Posterior cingulate gyrus (tissue), 11 donors: ENCODE results near the gene POLR3K.

Source experiments
- DNase-seq, 10 donors: peaks; one replicate each; pipeline versions ENCODE4 v3.0.0 to v3.0.0-alpha.2; 2020 to 2021; ENCODE audit warnings: mixed read lengths in 3 of 10
- intact Hi-C: fragments of 100-400 bp; cut with DNase I; formaldehyde crosslinking; loops from one replicate; pipeline ENCODE4 v1.15.1; 2023

The POLR3K gene

GRCh38 chr16:66309-67182 is 13.1 kb upstream of the POLR3K start:
- intact Hi-C loops: no loop called here
- peak in 2 of 10 donors; percentile 3 to 70 for DNase-seq

DNA sequence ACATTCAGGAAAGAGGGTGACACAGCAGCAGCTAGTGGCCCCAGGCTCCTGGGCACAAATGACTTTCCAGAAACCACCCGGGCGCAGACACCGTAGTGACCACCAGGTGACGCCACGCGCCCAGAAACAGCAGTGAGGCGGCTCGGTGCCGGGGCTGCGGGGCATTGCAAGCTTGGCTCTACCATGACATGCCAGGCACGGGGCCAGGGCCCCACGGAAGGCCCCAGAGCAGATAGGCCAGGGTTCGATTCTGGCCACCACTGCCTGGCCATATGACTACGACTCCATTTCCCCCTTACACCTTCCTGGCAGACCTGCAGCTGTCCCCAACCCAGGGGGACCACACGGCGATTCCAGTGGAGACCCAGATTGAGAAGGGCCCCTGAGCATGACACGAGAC is 12.3 kb upstream of the POLR3K start:
- peak; percentile 76 to 98 (median 88) for DNase-seq
- intact Hi-C loops: loop anchor here (1.0 kb wide), 1 partner anchor 32 kb away; no protein-coding TSS in a partner anchor

DNA sequence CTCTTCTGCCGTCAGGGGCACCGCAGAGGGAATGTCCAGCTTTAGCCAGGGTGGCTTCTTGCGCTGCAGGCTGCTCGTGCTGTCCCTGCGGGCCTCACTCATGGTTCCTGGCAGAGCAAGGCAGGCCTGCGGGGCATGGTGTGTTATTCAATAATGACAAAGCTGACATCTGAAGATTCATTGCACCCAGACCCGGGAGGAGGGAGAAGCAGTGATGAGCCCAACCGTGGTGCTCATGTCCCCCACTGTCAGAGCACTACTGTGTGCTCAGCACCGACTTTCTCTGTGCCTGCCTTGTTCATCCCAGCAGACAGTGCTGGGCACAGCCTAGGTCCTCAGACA is 11.5 kb upstream of the POLR3K start:
- peak in 1 of 10 donors; percentile 56 for DNase-seq
- intact Hi-C loops: loop anchor here (1.0 kb wide), 1 partner anchor 32 kb away; no protein-coding TSS in a partner anchor

DNA sequence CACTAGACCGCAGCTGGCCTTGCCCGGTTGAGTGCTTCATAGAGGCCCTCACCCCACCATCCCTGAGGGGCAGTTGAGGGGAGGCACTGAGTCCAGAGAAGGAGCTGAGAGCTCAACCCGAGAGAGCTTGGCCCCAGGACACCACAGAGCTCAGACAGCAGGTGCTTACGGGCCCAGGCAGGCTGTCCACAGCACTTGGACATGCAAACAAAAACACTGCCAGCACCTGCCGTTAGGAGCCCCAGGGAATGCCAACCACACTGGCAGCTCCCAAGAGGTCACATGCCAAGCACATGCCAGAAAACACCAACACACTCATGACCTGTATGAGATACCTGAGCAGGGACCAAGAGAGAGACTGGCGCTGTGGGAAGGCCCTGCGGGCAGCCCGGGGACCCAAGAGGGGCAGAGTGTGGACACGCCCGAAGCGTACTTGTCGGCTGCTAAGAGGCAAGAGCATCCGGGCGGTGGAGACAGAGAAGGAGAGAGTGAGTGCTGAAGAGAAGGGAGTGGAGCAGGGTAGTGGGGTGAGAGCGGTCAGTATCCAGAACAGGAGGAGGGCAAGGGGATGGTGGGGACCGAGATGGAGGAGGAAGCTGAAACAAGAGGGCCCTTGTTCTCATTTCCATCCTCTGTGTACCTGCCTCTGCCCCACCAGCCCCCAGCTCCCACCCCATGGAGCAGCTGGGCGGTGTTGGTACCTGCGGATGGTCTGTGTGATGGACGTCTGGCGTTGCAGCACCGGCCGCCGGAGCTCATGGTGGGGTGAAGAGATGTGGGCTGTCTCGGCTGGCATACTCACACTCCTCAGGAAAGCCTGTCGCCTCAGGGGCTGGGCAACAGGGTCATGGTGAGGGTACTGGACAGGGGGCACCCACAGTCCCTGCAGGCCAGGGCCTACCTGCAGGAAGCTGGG is 10.8 kb upstream of the POLR3K start:
- intact Hi-C loops: no loop called here
- peak in 2 of 10 donors; percentile 5 to 71 for DNase-seq

GRCh38 chr16:63466-63865 is 10.1 kb upstream of the POLR3K start:
- intact Hi-C loops: no loop called here
- DNase-seq: peak in 1 of 10 donors; percentile 61

DNA sequence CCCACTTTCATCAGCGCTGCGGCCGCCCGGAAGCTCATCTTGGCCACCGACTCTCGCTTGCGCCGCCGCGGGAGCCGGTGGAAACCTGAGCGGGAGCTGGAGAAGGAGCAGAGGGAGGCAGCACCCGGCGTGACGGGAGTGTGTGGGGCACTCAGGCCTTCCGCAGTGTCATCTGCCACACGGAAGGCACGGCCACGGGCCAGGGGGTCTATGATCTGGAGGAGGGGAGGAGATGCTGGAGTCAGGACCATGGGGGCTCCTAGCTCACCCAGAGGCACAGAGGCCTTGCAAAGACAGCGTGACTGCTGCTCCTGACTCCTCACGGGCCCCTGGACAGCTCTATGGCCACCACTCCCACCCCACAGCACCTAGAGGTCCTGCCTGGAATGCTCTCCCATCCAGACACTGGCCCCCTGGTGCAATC is 9.6 kb upstream of the POLR3K start:
- intact Hi-C loops: no loop called here
- no peak for DNase-seq

DNA sequence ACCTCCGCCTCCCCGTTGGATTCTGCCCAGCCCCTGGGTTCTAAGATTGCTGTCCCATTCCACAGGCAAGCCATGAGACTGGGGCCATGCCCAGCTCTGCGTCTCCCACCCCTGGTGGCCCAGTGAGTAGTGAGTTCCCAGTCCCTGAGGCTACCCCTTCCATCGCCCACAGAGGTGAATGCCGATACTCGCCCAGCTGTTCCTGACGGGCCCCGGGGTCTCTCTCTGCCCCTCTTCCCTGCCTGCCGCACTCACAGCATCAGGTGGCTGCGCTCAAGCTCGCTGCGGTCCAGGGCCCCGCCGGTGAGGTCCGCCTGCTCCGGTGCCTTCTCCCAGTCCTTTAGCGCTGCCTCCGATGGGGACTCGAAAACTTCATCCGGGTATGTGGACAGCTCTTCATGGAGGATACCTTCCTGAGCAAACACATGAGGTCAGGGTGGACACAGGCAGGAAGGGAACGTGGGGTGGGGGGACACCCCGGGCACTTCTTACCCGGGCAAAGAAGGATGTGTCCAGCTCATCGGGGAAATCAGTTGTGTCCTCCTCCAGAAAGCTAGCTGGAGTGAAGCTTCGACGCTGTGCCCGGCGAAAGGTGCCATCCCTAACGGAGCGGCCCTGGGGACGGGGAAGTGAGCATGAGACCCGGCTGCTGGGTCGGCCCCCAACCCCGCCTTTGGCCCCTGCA is 9.0 kb upstream of the POLR3K start:
- intact Hi-C loops: no loop called here
- DNase-seq: peak in 1 of 10 donors; percentile 59

DNA sequence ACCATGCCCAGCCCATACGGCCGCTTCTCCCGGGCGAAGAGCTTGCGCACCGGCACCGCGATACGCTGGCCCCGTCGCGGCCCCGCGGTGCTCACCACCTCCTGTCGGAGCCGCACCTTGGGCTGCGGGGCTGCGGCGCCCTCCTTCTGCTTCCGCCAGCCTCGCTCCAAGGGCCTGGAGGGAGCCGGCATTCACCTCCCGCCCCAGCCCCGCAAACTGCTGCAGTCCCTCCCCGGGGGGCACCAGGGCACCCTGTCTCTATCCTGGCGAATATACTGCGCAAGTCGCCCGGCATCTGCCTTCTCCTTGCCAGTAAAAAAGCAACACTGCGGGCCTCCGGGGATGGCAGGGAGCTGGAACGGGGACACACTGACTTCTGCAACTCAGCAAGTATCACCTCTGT is 8.5 kb upstream of the POLR3K start:
- intact Hi-C loops: no loop called here
- peak in 2 of 10 donors; percentile 5 to 70 for DNase-seq

GRCh38 chr16:60929-61878 is 7.8 kb upstream of the POLR3K start:
- DNase-seq: peak in 2 of 10 donors; percentile 24 to 88
- intact Hi-C loops: no loop called here

- intact Hi-C loops: no loop called here
- DNase-seq: peak in 1 of 10 donors; percentile 7
Measured at GRCh38 chr16:60166-60565, 6.8 kb upstream of the POLR3K start.

GRCh38 chr16:59440-60059 is 6.1 kb upstream of the POLR3K start:
- intact Hi-C loops: no loop called here

DNA sequence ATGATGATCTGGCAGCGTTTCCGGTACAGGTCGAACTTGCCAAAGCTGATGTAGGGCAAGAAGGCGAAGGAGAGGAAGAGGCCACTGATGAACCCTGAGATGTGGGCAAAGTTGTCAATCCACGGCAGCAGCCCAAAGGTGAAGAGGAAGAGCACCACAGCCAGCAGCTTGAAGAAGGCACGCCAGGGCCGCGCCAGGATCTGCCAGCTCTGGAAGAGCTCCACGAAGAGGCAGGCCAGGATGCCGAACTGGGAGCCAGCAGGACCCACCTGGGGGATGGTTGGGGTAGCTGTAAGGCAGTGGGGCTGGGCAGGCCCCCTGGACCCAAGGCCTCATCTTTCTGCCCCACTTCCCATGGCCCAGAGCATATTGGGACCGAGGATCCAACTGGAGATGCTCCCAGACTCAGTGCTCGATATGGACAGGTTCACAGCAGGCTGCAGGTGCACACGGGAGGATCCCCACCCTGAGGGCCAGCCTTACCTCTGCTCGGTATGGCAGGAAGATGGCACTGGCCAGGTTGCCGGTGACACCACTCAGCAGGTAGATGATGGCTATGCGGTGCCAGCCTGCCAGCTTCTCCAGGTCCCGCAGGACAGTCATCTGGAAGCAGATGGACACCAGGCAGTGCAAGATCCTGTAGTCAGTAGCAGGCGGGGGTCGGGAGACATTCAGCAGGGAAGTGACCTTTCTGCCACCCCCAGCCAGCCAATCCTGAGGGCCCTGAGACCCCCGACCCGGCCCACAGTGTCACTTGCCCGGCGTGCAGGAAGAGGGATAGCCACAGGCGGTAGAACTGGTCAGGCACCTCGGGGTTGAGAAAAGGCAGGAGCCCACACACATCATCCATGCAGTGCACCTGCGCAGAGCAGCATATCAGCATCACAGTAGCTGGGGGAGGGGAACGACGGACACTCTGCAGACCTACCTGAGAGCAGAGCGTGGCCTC is 5.4 kb upstream of the POLR3K start:
- DNase-seq: peak in 1 of 10 donors; percentile 5
- intact Hi-C loops: no loop called here

More at GRCh38 chr16:59440-60059, 6.1 kb upstream of the POLR3K start:
- DNase-seq: peak in 1 of 10 donors; percentile 8

DNA sequence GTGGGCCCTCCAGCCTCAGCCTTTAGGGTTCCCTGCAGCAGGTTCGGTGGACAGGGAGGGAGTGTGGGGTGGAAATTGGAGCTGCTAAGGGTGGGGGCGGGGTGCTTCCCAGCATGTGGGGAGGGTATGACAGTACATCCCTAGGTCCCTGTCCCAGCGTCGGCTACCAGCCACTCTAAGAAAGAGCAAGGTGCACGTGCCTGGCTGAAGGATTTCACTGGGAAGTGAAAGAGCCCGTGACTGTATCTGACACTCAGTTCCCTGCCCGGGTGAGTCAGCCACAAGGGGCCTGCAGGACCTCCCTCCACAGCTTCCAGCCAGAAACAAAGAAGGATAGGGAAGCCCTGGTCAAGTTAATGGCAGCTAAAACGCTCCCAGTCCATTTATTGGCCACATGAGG is 4.3 kb upstream of the POLR3K start:
- peak in 1 of 10 donors; percentile 5 for DNase-seq
- intact Hi-C loops: no loop called here

DNA sequence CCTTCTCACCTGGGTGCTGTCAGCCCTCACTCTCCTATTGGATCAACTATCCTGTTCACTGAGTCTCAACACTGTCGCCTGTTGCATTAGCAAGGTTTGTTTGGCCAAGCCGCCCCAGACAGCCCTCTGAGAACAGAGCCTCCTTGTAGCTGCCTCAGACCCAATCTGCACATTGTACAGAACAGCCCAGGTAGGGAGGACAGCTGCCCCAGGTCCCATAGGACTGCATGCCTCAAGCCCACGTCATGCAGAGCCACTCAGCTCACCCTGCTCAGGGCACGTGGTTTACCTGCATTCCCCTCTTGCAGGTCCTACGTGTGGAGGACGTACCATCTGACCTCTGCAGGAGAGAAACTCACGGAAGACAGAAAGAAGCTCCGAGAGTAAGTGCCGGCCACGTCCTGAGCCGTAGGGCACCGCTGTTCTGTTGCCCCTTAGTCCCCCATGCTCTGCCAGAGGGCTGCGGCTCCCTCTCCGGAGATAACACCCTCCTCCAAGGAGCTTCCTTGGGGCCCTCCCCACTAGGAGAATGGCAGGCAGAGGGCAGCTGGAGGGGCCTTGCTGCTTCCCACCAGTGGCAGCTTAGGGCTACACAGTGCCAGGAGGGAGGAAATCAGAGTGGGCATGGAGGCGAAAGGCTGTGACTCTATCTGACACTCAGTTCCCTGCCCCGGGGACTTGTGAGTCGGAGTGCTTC is 3.0 kb upstream of the POLR3K start:
- intact Hi-C loops: no loop called here
- peak in 2 of 10 donors; percentile 3 to 56 for DNase-seq

DNA sequence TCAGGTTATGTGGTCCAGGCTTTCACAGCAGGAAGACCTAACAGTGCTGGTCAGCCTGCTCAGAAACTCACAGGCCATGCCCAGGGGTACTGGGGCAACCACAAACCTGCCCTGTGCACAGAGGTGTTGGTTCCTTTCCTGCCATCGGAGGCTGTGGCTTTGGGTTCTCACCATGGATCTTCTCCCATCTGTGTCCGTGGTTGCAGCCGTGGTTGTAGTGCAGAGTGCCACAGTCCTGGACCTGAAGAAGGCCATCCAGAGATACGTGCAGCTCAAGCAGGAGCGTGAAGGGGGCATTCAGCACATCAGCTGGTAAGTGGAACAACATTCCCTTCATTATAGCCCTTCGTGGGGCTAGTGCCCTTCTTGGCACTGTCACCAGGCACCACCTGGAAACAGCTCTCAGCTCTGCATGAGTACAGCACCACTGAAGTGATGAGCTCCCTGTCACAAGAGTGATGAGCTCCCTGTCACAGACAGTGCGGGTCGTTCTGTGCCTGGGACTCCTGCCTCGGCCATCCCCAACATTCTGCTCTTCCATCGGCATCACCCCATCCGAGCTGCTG is 2.2 kb upstream of the POLR3K start:
- peak in 2 of 10 donors; percentile 5 to 27 for DNase-seq

GRCh38 chr16:54237-54581 is 801 bp upstream of the POLR3K start:
- intact Hi-C loops: no loop called here

More for the DNA sequence above, 2.2 kb upstream of the POLR3K start:
- intact Hi-C loops: no loop called here

More at GRCh38 chr16:54237-54581, 801 bp upstream of the POLR3K start:
- peak in 1 of 10 donors; percentile 65 for DNase-seq
